ENCODE data around the gene C5orf58.

C5orf58 gene

GRCh38 chr5:170252109-170252508 lies 19.3 kb downstream of the C5orf58 start:
- no peak for DNase-seq
- no peaks in the 10 kb centered on the region for H4K20me1 ChIP-seq (ENCODE audit: insufficient read depth, low read length)
- no peak overlapping the region for H3K4me3 ChIP-seq (ENCODE audit: low read length)
- no peak overlapping the region for H2AFZ ChIP-seq (ENCODE audit: low read length)
- H3F3A ChIP-seq (ENCODE audit: insufficient read depth, low read length): peaks cover 27% of the 10 kb centered on the region
- no peaks in the 10 kb centered on the region for H3K9me3 ChIP-seq (replicated peaks; ENCODE audit: insufficient read depth, low read length)
- peaks cover 33% of the 10 kb centered on the region for H3K4me1 ChIP-seq (ENCODE audit: low read length)
- H3K36me3 ChIP-seq (replicated peaks; ENCODE audit: insufficient read depth, low read length): peaks cover 54% of the 10 kb centered on the region
- no peaks in the 10 kb centered on the region for H3K9me2 ChIP-seq (replicated peaks; ENCODE audit: insufficient read depth, low read length)
- H3K9ac ChIP-seq (ENCODE audit: low read length): no peak overlapping the region
- H3K79me2 ChIP-seq (ENCODE audit: low read length): no peaks in the 10 kb centered on the region
- H3K27me3 ChIP-seq (replicated peaks; ENCODE audit: insufficient read depth, low read length): no peaks in the 10 kb centered on the region
- H3K27ac ChIP-seq (ENCODE audit: low read length): no peak overlapping the region
- H3K4me2 ChIP-seq (ENCODE audit: low read depth, low read length): no peak overlapping the region
- TF ChIP-seq EZH2phosphoT487 (IDR thresholded peaks at IDR 0.05; ENCODE audit: low read length): no peak
- TF ChIP-seq EZH2 (optimal IDR thresholded peaks at IDR 0.05; ENCODE audit: low read depth, low read length): no peak
- TF ChIP-seq, protein P1, sequence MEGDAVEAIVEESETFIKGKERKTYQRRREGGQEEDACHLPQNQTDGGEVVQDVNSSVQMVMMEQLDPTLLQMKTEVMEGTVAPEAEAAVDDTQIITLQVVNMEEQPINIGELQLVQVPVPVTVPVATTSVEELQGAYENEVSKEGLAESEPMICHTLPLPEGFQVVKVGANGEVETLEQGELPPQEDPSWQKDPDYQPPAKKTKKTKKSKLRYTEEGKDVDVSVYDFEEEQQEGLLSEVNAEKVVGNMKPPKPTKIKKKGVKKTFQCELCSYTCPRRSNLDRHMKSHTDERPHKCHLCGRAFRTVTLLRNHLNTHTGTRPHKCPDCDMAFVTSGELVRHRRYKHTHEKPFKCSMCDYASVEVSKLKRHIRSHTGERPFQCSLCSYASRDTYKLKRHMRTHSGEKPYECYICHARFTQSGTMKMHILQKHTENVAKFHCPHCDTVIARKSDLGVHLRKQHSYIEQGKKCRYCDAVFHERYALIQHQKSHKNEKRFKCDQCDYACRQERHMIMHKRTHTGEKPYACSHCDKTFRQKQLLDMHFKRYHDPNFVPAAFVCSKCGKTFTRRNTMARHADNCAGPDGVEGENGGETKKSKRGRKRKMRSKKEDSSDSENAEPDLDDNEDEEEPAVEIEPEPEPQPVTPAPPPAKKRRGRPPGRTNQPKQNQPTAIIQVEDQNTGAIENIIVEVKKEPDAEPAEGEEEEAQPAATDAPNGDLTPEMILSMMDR (IDR thresholded peaks at IDR 0.05; ENCODE audit: low read length): no peak

GRCh38 chr5:170252720-170253350 lies 20.1 kb downstream of the C5orf58 start:
- H3K79me2 ChIP-seq (ENCODE audit: low read length): no peaks in the 10 kb centered on the region
- DNase-seq: no peak
- H3K9me3 ChIP-seq (replicated peaks; ENCODE audit: insufficient read depth, low read length): no peaks in the 10 kb centered on the region
- no peak overlapping the region for H3K9ac ChIP-seq (ENCODE audit: low read length)
- H4K20me1 ChIP-seq (ENCODE audit: insufficient read depth, low read length): no peaks in the 10 kb centered on the region
- TF ChIP-seq EZH2phosphoT487 (IDR thresholded peaks at IDR 0.05; ENCODE audit: low read length): no peak
- no peak for TF ChIP-seq EZH2 (optimal IDR thresholded peaks at IDR 0.05; ENCODE audit: low read depth, low read length)
- TF ChIP-seq, protein P1 (IDR thresholded peaks at IDR 0.05; ENCODE audit: low read length): no peak
- H3K27ac ChIP-seq (ENCODE audit: low read length): no peak overlapping the region
- no peak overlapping the region for H3K4me3 ChIP-seq (ENCODE audit: low read length)
- no peaks in the 10 kb centered on the region for H3K9me2 ChIP-seq (replicated peaks; ENCODE audit: insufficient read depth, low read length)
- no peaks in the 10 kb centered on the region for H3K27me3 ChIP-seq (replicated peaks; ENCODE audit: insufficient read depth, low read length)
- peaks cover 33% of the 10 kb centered on the region for H3K4me1 ChIP-seq (ENCODE audit: low read length)
- H3F3A ChIP-seq (ENCODE audit: insufficient read depth, low read length): peaks cover 27% of the 10 kb centered on the region
- H3K36me3 ChIP-seq (replicated peaks; ENCODE audit: insufficient read depth, low read length): peaks cover 50% of the 10 kb centered on the region
- H3K4me2 ChIP-seq (ENCODE audit: low read depth, low read length): no peak overlapping the region
- H2AFZ ChIP-seq (ENCODE audit: low read length): no peak overlapping the region

GRCh38 chr5:170254056-170254455 lies 21.3 kb downstream of the C5orf58 start:
- Histone ChIP-seq H3K79me2 (ENCODE audit: low read length) (no peaks in the 10 kb centered on the region), H3K9me2 (replicated peaks; ENCODE audit: insufficient read depth, low read length) (no peaks in the 10 kb centered on the region), H3K27me3 (replicated peaks; ENCODE audit: insufficient read depth, low read length) (no peaks in the 10 kb centered on the region), H3K4me2 (ENCODE audit: low read depth, low read length) (peak overlapping the region; percentile 35), H2AFZ (ENCODE audit: low read length) (no peak overlapping the region), H3K9me3 (replicated peaks; ENCODE audit: insufficient read depth, low read length) (no peaks in the 10 kb centered on the region), H3K4me3 (ENCODE audit: low read length) (no peak overlapping the region), H3K4me1 (ENCODE audit: low read length) (peaks cover 33% of the 10 kb centered on the region), H3K9ac (ENCODE audit: low read length) (peak overlapping the region; percentile 24; the same call in 1 of the 2 replicates), H4K20me1 (ENCODE audit: insufficient read depth, low read length) (no peaks in the 10 kb centered on the region), H3K36me3 (replicated peaks; ENCODE audit: insufficient read depth, low read length) (peaks cover 44% of the 10 kb centered on the region), H3K27ac (ENCODE audit: low read length) (peak overlapping the region; percentile 84), H3F3A (ENCODE audit: insufficient read depth, low read length) (peaks cover 27% of the 10 kb centered on the region)
- DNase-seq: peak; percentile 95
- TF ChIP-seq EZH2phosphoT487 (IDR thresholded peaks at IDR 0.05; ENCODE audit: low read length) (no peak), EZH2 (optimal IDR thresholded peaks at IDR 0.05; ENCODE audit: low read depth, low read length) (no peak)
- TF ChIP-seq, protein P1 (IDR thresholded peaks at IDR 0.05; ENCODE audit: low read length): no peak
